Right kidney (tissue), 1 donor: ENCODE measurements around the gene JPT2.
A peak's percentile ranks its signal among the peaks of the same experiment; 100 is the strongest.

ENCODE experiments used
- DNase-seq: peaks from one replicate; pipeline ENCODE4 v3.0.0-alpha.2; 2016

Gene JPT2

DNA sequence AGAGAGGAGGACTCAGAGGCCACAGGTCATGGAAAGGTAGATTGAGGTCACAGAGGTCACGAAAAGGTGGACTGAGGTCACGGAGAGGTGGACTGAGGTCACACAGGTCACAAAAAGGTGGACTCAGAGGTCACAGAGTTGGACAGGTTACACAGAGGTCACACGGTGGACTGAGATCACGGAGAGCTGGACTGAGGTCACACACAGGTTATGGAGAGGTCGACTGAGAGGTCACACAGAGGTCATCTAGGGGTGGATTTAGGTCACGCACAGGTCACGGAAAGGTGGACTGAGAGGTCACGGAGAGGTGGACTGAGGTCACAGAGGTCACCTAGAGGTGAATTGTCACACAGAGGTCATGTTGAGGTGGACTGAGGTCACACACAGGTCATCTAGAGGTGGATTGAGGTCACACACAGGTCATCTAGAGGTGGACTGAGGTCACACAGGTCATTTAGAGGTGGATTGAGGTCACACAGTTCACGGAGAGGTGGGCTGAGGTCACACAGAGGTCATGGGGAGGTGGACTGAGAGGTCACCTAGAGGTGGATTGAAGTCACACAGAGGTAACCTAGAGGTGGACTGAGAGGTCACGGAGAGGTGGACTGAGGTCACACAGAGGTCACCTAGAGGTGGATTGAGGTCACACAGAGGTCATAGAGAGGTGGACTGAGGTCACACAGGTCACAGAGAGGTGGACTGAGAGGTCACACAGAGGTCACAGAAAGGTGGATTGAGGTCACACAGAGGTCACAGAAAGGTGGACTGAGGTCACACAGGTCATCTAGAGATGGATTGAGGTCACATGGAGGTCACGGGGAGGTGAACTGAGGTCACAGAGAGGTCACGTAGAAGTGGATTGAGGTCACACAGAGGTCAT, 26.7 kb upstream of the JPT2 start:
- peak; percentile 22 for DNase-seq

DNA sequence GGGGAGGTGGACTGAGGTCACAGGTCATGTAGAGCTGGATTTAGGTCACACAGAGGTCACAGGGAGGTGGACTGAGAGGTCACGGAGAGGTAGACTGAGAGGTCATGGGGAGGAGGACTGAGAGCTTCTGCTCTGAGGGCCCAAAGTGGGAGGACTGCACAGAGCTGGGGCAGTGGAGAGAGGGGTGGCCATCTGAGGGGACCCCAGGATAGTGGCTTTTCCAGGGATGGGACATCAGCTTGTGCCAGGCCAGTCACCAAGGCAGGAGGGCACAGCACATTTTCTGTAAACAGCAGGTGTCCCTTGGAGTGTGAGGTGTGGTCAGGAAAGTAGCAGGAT, 26.1 kb upstream of the JPT2 start:
- no peak for DNase-seq

DNA sequence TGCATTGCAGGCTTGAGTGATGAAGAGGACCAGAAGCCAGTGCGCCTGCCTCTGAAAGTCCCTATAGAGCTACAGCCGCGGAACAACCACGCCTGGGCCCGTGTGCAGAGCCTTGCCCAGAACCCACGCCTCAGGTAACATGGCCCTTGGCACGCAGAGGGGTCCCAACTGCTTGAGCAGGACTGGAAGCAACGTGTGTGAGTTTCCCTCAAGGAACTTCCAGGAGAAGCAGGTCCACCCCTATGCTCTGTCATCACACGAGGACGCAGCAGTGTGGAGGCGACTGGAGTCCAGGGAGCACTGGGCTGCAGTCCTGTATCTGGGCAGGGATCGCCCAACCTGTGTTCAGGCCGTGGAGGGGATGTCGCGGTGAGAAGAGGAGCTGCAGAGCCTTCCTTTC, 25.1 kb upstream of the JPT2 start:
- no peak for DNase-seq

DNA sequence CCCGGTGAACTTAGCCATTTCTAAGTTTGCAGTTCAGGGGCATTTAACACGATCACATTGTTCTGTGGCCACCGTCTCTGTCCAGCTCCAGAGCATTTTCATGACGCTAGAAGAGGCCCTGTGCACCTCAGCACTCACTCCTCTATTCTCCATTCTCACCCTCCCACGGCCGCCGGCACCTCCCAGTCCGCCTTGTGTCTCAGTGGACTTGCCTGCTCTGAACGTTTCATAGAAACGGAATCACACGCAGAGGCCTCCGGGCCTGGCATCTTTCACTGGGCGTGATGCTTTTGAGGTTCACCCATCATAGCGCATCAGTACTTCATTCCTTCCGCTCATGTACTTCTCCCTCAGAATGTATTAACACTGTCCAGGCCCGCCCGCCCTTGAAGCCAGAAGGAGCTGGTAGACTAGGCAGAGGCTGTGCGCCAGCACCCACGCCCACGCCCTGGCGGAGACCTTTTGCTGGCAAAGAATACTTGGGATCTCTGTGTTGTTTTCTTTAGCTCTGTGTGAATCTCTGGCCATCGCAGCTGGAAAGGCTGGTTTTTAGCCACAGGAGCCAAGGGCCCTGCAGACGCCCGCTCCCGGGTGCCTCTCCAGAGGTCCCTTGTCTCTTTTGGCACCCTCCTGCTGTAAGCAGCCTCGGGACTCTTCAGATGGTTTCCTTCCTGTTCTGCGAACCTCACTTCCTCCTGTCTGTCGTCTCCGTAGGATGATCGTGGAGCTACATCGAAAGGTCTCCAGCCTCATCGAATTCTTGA, 23.4 kb upstream of the JPT2 start:
- DNase-seq: no peak

DNA sequence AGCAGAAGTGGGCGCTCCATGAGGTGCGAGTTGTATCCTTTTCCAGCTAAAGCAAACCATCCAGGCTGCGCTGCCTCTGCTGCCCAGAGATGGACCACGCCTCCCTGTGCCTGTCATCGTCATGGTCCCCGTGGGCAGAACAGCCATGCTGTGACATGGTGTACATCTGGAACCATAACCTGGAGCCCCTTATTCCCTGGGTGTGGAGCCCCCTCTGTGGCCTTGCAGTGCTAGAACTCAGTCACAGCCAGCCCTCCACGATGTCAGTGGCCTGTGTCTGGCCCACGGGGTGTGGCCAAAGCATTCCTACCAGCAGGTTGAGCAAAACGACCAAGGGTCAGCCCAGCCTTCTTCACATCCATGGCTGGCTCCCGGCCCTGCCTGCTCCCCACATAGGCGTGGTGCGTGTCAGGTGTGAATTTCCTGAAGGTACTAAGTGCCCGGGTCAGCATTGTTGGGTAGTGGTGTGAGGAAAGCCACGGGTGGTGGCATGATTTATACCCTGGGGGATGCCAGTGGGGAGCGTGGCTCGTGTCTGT, 22.7 kb upstream of the JPT2 start:
- no peak for DNase-seq

DNA sequence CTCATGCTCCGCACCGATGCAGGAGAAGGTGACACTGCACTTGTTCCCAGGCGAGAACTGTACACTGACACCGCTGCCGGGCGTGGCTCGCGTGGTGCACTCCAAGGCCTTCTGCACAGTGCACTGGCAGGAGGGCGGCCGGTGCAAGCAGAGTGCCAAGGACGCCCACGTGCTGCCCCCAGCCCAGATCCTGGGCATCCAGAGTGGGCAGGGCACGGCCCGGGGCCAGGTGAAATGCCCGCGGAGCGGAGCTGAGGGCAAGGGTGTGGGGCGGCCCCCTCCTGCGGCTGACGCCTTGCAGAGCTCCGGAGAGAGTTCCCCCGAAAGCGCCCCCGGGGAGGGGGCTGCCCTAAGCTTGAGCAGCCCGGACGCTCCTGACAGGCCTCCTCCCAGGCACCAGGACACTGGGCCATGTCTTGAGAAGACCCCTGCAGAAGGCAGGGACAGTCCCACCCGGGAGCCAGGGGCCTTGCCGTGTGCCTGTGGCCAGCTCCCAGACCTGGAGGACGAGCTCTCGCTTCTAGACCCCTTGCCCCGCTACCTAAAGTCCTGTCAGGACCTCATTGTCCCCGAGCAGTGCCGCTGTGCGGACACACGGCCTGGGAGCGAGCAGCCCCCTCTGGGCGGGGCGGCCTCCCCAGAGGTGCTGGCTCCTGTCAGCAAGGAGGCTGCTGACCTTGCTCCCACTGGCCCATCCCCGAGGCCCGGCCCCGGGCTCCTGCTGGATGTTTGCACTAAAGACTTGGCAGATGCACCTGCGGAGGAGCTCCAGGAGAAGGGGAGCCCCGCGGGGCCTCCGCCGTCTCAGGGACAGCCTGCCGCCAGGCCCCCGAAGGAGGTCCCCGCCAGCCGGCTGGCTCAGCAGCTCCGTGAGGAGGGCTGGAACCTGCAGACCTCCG, 21.9 kb upstream of the JPT2 start:
- no peak for DNase-seq

DNA sequence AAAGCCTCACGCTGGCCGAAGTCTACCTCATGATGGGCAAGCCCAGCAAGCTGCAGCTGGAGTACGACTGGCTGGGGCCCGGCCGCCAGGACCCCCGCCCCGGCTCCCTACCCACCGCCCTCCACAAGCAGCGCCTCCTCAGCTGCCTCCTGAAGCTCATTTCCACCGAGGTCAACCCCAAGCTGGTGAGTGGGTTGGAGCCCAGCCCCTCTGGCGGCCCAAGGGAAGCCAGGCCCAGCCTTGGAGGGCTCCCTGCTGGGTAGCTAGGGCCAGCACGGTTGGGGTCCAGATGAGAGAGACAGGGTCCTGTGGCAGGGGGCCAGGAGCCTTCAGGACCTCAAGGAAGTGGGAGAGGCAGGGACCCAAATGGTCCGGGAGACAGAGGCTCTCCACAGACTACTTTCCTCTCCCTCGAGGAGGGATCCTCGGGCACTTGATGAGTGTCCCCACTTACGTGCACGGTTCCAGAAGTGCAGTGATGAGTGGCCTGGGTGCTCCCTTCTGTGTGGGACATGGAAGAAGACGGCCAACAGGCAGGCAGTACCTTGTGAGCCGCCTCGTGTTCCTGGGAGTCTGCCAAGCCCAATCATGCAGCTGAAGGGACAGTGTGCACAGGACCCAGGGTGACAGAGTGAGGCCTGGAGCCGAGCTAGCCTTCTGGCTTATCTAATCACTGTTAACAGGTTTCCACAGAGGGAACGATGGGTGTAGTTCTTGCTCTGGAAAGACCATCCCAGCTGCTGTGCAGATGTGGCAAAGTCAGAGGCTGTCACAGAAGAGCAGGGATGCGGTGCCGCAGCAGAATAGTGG, 21.1 kb upstream of the JPT2 start:
- no peak for DNase-seq

DNA sequence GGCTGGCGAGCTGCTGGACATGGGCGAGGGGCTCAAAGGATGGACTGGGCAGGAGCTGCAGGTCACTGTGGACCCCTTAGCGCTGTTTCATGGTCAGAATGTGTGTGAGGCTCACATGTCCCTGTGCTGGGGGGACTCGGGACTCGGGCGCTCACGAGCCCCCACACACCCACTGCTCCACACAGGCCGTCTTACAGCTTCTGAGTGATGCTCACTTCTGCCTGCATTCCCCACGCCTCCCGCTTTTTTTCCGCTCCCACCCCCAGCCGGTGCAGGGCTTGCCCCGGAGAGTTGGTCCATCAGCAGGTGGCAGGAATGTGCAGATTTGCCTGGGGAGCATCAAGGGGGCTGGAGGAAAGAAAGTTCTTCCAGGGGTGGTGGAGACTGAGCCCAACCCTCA, 20.2 kb upstream of the JPT2 start:
- DNase-seq: no peak

DNA sequence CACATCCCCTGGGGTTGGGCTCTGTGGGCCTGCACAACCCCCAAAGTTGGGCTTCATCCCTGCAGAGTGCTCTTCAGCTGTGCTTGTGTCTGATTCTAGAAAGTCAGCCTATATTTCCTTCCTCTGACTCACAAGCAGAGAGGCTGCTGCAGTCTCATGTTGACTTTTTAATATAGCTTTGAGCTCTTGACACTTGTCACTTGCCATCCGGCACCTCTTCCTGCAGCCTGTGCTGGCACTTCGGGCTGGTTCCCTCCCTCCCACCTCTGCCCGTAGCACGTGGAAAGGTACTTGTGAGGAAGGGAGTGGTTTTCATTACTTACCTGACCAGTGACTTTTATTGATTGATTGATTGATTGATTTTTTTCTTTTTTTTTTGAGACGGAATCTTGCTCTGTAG, 19.0 kb upstream of the JPT2 start:
- DNase-seq: no peak

DNA sequence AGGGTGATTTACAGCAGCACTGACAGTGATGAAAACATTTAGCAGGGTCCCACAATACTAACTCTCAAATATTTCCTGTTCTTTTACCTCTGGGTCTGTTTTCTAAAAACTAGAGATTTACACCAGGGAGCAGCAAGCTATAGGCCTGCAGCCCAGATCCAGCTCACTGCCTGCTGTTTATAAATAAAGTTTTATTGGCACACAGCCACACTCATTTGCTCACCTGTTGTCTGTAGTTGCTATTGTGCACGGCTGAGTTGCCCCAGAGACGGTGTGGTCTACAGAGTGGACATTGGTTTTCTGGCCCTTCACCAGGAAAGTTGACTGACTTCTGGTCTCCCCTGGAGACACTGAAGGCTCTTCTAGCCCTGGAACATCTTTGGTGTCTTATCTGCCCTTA, 16.3 kb upstream of the JPT2 start:
- DNase-seq: no peak

DNA sequence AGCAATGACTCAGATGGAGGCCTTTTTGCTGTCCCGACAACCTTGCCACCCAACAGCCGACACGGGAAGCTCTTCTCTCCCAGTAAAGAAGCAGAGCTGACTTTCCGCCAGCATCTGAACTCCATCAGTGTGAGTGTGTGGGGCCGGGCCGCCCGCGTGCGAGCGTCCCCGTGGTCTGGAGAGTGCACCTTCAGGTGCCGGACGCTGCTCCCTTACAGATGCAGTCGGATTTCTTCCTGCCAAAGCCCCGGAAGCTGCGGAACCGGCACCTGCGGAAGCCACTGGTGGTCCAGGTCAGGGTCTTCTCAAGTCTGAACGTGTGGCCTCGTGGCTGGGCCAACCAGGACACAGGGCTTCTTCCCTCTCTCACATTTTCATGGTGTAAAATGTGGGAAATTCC, 15.5 kb upstream of the JPT2 start:
- no peak for DNase-seq

DNA sequence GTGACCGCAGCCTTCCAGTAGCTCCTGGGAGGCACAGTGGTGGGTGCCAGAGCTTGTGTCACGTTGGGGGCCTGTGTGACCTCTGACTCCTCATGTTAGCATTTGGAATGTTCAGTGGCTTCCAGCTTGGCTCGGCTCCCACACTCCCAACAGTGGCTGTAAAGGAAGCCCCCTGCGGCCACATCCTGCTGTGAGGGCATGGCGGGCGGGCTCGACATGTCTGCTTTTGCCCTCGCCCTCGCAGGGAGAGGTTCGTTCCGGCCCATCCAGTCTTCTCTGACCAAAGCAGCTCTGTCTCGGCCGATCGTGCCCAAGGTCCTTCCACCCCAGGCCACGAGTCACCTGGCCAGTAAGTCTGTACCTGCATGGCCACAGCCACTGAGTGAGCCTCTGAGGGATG, 12.2 kb upstream of the JPT2 start:
- DNase-seq: no peak

DNA sequence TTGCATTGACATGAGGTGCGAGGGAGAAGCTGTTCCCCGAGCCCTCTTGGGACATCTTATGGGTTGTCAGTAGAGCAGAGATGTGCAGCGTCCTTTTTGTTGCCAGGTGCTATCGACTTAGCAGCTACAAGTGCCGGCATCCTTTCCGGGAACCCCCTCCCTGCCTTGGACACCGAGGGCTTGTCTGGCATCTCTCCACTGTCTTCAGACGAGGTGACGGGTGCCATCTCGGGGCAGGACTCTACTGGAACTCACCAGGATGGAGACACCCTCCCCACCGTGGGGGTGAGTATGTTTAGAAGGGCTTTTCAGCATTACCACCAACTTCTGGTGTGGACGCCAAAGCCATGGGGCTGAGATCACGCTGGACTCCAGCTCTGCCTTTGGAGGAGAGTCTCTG, 11.8 kb upstream of the JPT2 start:
- no peak for DNase-seq

DNA sequence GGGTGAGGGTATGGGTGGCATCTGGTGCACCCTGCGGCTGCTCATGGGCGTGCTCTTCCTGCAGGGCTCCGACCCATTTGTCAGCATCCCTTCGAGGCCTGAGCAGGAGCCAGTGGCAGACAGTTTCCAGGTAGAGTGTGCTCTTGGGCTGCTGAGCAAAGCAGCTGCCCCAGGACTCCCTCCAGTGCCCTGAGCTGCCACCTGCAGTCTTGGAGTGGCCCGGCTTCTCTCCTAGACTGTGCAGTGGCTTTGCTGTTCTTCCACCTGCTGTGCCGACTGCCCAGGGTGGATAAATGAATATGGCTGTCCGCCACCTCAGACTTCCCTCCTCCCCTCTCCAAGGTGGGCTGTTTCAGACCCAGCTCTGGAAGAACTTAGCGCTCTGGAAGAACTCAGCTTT, 10.8 kb upstream of the JPT2 start:
- no peak for DNase-seq

DNA sequence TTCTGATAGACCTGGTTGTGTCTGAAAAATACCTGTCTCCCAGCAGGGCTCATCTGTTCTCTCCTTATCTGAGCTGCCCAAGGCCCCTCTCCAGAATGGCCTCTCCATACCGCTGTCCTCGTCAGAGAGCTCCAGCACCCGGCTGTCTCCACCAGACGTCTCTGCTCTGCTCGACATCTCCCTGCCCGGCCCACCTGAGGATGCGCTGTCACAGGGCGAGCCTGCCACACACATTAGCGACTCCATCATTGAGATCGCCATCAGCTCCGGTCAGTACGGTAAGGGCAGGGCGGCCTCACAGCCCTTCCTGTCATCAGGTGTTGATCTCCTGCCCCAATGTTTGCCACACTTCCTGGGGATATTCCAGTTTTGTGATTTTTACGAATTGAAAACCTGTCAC, 10.2 kb upstream of the JPT2 start:
- no peak for DNase-seq

DNA sequence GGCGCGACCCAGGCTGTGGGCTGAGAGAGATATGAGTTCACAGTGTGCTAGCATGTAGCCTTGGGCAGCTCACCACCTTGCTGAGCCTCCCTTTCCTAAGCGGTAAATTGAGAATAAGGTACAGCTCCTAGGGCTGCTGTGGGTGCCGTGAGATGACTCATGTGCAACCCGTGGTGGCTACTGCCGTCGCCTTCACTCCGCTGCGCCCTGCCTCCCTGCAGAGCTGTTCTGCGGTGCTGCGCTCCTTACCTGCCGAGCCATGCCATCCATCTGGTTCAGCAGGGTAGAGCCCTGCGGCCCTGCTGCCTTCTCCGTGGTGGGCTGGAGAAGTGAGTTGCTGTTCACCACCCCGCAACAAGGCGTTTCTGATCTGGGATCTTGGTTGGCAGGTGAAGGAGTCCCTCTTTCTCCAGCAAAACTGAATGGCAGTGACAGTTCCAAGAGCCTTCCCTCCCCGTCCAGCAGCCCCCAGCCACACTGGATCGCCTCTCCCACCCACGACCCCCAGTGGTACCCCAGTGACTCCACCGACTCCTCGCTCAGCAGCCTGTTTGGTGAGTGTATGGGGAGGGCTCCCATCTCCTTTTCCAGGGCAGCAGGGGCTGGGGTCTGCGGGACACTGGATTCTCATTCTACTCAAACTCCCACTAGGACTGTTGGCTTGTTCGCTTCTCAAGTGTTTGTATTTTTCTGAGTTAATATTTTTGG, 9.3 kb upstream of the JPT2 start:
- DNase-seq: no peak

DNA sequence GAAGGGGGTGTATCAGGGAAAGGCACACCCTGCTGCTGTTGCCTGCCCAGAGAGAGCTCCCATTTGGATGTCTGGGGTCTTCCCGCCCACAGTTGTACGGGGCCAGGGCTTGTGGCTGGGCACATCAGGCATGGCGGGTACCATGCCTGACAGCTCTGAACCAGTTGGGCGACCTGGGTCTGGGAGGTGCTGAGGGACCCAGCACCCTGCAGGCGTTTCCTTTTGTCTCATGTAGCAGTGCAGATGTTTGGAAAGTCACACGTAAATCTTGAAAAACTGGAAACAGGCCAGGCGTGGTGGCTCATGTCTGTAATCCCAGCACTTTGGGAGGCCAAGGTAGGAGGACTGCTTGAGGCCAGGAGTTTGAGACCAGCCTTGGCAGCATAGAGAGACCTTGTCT, 8.4 kb upstream of the JPT2 start:
- DNase-seq: no peak

DNA sequence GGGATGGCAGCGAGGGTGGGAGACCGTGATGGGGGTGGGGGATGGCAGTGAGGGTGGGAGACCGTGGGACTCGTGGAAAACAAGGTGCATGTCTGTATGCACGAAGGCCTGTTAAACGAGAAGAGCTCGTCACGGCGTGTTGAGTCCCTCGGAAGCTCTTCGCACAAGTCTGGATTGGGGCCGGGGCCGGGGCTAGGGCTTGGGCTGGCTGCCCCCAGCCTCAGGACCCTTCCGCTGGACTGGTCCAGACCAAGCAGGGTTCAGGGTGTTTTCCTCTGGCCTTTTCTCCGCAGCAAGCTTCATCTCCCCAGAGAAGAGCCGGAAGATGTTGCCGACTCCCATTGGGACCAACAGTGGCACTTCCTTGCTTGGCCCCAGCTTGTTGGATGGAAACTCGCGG, 7.7 kb upstream of the JPT2 start:
- DNase-seq: no peak

DNA sequence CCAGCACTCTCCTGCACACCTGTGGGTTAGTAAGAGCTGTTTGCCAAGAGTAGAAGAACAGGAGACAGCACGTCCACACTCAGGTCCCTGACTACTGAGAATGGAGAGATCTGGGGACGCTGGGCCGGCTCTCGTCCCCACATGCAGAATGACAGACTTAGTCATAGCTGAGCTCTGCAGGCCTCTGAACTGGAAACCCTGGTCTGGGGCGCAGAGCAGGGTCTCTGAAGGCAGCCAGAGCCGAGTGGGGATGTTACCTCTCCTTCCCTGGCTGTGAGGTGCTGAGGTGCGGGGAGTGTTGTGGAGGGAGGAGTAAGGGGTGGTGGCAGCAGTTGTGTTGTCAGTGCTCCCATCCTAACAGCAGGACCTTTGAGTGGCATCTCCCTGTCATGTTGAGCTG, 7.2 kb upstream of the JPT2 start:
- DNase-seq: no peak

DNA sequence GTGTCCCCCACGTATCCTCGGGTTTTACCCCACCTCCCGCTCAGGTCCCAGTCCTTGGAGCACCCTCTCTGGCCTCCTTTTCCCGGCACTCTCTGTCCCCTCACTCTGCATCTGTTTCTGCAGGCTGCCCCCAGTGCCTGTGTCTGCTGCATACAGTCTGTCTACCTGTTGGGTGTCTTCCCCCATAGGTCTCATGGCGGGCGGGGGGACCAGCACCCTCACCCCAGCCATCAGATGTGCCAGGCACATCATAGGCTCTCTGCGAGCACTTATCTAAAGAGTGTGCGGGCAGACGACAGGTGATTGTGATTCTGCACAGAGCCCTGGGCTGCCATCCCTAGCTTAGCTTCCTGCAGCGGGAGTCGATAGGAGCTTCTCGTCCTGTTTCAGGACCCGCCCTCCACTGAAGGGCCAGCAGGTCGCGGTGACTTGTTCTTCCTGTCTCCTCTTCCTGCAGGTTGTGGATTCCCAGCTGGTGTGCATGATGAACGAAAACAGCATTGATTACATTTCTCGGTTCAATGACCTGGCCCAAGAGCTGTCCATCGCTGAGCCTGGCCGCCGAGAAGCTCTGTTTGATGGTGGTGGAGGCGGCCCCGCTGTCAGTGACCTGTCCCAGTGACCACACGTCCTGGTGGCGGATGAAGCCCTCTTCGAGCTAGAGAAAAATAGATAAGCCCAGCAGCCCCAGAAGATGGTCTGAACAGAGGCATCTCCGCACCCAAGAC, 4.5 kb upstream of the JPT2 start:
- no peak for DNase-seq

DNA sequence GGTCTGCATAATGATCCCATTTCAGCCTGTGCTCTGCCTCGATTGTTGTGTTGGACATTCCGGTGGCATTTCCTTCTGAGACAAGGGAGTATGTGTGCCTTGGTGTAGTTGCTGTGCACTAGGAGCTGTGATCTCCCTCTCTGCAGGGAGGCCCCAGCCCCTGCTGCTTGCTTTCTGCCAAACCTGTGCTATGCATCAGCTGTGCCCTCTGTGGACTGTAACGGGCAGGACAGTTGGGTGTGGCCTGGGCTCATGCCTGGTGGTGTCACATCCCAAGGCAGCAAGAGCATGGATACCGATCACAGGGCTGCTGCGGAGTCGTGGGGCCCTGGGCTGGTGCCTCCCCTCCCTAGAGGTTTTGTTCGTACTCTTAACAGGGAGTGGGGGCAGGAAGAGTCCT, 3.8 kb upstream of the JPT2 start:
- no peak for DNase-seq
